HL-60/S4 (cell line): ENCODE results near the gene ACTRT2.

Experiments used
- in situ Hi-C: fragments of 300-500 bp; cut with MboI; formaldehyde crosslinking; loops from 2 replicates; pipeline ENCODE4 v1.14.3; 2022; ENCODE audit warnings: low sequenced_read_pairs

The ACTRT2 gene

GRCh38 chr1:3021233-3021671, at the start of gene ACTRT2:
Gene ACTRT2, plus strand, starts transcription at chr1:3021467. Its CDS starts 220 bp downstream, at chr1:3021687.
- in situ Hi-C loops: no loop called here

- in situ Hi-C loops: no loop called here
Measured at GRCh38 chr1:2971609-2972008, 49.7 kb upstream of the ACTRT2 start.

DNA sequence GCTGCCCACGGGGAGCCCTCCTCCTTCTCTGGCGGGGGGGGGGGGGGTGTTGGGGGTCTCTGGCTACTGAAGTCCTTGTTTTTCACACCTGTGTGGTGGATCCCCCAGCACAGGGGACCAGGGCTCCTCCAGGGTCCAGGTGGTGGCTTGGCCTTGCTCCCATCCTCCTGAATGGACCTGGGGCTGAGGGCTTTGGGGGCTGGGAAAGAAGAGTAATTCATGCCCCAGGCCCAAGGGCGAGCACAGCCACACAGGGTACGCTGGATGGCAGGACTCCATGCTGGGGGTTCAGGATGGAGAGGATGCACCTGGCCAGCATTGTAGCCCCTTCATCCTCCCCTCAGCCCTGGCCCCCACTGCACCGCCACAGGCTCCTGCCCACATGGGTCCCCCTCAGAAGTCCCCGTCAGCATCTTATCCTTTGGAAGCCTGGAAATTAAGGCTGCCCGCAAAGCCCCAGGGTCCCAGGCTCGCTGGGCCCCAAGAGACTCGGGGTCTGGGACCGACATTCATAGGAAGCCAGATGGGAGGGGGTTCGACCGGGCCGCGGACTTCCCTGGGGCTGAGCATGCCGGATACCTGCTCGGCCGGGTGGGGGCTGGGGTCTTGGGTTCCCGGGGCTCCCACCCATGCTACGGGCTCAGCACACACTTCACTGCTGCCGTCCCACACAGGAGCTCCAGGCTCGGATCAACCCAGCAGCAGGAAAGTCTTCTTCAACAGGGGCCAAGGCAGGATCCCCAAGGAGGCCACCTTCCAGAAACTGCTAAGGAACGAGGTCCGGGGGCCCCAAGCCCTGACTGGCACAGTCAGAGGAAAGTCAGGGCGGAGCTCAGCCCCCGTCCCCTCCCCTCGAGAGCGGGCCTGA, 49.0 kb upstream of the ACTRT2 start:
- in situ Hi-C loops: no loop called here

- in situ Hi-C loops: no loop called here
Measured at GRCh38 chr1:2972879-2973575, 48.2 kb upstream of the ACTRT2 start.

DNA sequence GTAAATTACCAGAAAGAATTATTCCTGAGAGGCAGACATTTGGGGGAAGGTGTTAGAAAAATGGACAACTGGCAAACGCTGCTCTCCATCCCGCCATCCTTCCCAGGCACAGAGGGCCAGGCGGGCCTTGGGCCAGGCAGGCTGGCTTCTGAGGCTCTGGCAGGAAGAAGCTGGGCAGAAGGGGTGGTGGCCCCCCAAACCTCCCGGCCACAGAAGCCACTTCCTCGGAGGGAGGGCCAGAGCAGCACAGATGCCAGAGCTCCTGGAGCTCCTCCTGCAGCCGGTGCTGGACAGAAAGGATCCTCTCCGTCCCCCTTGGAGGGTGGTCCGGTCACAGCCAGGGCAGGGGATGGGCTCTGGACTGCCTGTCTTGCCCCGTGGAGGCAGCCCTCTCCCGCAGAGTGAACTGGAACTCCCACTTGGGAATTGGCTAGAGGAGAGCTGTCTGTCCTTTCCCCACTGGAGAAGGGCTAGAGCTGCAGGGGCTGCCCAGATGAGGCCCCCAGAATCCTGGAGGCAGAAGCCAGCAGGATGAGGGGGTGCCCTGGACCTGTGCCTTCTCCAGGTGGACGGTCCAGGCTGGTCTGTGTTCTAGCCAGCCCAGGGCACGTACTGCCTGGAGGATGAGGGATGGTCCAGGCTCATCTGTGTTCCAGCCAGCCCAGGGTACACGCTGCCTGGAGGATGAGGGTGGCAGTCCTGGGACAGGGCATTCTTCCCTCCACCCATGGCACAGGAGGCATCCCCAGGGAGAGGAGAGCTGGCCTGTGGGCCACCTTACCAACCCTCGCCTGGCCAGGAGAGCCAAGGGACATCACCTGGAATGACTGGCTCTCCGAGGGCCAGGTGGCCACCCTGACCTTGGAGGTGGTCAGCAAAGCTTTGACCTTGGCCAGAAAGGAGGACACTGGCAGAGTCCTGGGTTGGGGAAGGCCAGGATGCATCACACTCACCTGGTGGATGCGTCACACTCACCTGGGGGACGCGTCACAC, 47.4 kb upstream of the ACTRT2 start:
- in situ Hi-C loops: no loop called here

DNA sequence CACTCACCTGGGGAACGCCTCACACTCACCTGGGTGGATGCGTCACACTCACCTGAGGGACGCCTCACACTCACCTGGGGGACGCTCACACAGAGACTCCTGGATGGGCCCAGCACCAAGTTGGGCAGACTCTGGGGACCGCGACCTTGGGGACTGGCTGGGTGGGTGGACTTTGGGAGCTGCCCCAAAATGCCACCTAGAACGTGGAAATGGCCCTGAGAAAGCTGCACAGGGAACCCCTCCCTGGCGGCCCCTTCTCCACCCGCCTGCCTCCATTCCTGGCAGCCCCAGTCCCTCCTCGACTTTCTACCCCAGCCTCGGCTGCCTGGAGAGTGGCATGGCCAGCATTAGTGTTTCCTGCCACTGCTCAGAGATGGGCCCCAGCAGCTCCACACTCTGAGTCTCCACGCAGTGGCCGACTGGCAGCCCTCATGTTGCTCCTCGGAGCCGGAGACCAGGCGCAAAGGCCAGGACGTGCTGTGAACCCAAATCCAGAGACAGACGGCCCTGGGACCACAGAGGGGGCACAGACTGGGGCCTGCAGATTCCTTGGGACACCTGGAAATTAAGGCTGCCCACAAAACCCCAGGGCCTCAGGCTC, 46.5 kb upstream of the ACTRT2 start:
- in situ Hi-C loops: no loop called here

- in situ Hi-C loops: no loop called here
Measured at GRCh38 chr1:2975466-2976179, 45.6 kb upstream of the ACTRT2 start.

DNA sequence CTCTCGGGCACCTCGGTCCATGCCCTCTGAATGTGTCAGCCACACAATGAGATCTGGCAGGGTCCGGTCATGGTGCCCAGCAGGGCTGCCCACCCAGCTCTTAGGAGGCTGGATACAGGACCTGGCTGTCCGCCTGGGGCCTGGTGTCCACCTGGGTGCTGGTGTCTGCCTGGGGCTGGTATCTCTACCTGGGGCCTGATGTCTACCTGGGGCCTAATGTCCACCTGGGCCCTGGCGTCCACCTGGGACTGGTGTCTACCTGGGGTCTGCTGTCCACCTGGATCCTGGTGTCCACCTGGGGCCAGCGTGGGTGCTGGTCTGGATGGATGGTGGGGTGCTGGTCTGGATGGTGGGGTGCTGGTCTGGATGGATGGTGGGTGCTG, 45.1 kb upstream of the ACTRT2 start:
- in situ Hi-C loops: no loop called here

DNA sequence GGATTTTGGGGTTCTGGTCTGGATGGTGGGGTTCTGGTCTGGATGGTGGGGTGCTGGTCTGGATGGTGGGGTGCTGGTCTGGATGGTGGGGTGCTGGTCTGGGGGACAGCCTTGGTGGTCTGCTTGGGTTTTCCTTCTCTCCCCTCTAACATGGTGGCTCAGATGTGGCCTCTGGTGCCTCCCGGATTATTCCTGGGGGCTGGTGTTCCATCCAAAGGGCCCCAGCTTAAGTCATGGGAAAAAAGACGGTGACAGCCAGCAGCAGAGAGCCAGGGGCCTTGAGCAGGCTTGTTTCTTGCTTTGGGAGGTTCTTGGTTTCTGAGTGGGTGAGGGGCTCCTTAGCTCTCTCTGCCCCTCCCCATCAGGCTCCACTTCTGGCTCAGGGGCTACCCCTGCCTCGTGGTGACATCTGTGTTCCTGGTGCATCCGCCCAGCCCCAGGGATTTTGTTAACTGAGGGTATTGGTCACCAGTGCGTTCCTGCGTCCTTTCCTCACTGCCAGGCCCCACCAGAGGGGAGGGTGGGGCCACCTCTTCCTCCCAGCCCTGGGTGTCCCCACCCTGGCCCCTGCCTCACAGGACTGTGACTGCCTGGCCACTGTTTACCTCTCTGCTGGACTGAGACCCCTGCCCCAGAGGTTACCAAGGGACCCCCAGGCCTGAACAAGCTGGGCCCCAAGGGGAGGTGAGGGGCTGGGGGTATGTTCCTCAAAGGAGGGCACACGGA, 43.2 kb upstream of the ACTRT2 start:
- in situ Hi-C loops: no loop called here

- in situ Hi-C loops: no loop called here
Measured at GRCh38 chr1:2978691-2979190, 42.5 kb upstream of the ACTRT2 start.

DNA sequence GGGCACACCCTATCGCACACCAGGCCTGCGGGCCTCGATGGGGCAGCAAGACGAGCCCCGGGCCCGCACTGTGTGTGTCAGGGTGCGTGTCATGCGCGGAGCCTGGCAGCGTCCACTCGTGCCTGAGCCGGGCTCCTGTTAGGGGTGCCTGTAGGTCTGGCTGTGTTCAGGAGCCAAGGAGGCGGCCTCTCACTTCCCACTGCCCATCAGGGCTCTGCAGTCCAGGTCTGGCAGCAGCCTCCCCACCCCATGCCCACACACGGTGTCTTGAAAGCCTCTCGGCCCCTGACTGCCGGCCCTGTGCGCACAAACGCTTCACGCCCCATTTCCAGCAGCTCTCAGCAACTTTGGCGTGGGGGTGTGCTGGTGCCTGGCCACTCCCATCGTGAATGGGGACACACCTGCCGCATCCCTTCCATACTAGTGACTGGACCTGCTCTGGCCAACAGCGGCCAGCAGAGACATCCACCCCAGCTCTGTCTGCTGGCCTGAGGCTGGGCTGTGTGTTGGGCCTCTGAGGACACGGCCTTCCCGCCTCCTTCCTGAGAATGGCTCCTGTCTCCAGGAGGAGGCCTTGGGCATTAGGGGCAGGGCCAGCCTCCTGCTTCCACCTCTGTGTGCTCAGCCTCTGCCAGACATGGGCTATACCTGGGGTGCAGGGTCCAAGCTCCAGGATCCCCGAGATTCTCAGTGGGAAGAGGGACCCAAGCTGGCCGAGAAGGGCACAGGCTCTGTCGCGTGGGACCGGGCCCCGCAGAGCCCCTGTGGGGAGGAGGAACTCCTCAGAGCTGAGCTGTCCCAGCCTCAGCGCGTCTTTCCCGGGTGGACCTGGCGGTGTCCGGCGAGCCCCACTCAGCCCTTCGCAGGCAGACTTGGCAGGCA, 41.8 kb upstream of the ACTRT2 start:
- in situ Hi-C loops: no loop called here

DNA sequence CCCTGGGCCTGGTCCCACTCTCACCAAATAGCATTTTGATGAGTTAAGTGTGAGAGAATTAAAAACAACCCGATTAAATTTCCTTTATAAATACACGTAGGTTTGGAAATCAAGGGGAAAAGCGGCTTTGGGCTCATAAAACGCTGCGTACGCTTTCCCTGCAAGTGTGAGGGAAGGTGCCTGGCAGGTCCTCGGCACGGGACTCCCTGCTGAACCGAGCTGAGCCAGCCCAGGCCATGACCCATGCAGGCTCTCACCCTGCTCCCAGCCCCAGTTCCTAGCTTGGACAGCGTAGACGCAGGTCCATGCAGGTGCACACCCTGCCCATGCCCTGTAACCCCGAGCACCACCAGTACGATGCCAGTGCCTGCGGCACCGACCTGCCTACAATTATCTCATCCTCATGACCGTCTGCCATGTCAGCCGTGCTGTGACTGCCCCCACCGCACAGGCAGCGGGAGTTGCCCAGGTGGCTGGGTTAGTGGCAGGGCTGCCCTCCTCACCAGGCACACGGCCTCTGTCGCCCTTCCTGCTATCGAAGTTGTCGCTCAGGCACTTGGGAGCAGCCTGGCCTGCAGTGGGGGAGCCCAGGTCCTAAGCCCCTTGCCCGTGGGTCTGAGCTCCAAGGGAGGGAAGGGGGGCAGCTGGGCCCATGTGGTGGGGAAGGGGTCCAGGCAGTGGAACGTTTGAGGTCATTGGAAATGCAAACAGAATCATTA, 41.0 kb upstream of the ACTRT2 start:
- in situ Hi-C loops: no loop called here

- in situ Hi-C loops: no loop called here
Measured at GRCh38 chr1:2980849-2981248, 40.4 kb upstream of the ACTRT2 start.

DNA sequence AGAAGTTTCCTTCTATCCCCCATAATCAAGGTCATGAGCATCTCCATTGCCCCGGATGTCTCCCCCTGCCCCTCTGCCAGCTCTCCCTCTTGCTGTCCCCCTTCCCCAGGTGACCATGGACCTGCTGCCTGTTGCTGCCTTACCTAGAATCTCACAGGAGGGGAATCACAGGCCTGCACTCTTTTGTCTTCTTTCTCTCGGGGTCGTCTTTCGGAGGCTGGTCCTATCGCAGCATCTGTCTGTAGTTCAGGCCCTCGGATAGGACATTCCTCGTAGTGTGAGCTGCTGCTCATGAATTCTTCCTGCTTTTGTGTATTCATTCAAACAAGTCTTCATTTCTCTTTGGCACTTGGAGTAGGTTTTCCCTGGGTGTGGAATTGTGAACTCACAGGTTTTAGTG, 39.9 kb upstream of the ACTRT2 start:
- in situ Hi-C loops: no loop called here

DNA sequence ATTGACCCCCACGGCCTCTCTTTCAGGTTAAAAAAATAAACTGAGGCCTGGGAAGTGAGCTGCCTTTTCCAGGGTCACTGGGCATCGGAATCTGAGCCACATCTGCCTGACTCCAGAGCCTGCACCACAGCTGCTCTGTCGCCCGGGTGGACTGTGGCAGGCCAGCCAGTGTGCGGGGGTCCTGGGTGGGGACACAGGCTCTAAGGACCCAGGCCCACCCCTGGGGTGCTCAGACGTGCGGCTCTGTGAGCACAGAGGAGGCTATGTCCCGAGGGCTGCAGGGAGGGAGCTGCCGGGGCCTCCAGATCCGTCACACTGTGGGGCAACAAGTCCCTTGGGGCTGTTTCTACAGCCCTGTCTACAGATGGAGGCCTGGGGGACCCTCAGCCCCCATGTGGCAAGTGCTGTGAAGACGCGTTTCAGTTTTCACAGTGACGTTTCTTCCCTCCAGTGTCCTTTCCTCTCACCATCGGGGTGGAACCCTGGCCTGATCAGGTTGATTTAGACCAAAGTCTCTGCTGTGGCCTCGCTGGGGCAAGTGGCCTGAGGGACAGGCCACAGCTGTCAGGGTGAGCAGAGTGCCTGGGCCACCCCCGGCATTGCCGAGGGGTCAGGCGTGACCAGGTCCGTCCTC, 39.2 kb upstream of the ACTRT2 start:
- in situ Hi-C loops: no loop called here

GRCh38 chr1:2982615-2983318, 38.5 kb upstream of the ACTRT2 start:
- in situ Hi-C loops: no loop called here
